HEK293 (cell line): ENCODE measurements around the gene BAK1.
A peak's percentile ranks its signal among the peaks of the same experiment; 100 is the strongest.

ENCODE experiments used
- KLF7 ChIP-seq: fragments of 450-650 bp; formaldehyde crosslinking; IDR thresholded peaks from 2 replicates; pipeline ENCODE4 v1.5.1; 2016; ENCODE audit warnings: missing biosample characterization, missing genetic modification characterization, borderline replicate concordance
- KLF8 ChIP-seq: fragments of 450-650 bp; formaldehyde crosslinking; IDR thresholded peaks from 2 replicates; pipeline ENCODE4 v1.5.1; 2016; ENCODE audit warnings: missing biosample characterization, missing genetic modification characterization
- PRDM10 ChIP-seq: fragments of 450-650 bp; formaldehyde crosslinking; IDR thresholded peaks from 2 replicates; pipeline ENCODE4 v1.5.1; 2016; ENCODE audit warnings: missing biosample characterization, missing genetic modification characterization
- ZBTB17 ChIP-seq: fragments of 450-650 bp; formaldehyde crosslinking; IDR thresholded peaks from 2 replicates; pipeline ENCODE4 v1.5.1; 2016; ENCODE audit warnings: missing biosample characterization, missing genetic modification characterization
- ZBTB26 ChIP-seq: fragments of 450-650 bp; formaldehyde crosslinking; optimal IDR thresholded peaks from 2 replicates; pipeline ENCODE3; 2016; ENCODE audit warnings: missing biosample characterization, mild to moderate bottlenecking, missing genetic modification characterization
- ZBTB8A ChIP-seq: fragments of 450-650 bp; formaldehyde crosslinking; IDR thresholded peaks from 2 replicates; pipeline ENCODE4 v1.5.1; 2016; ENCODE audit warnings: missing biosample characterization, missing genetic modification characterization
- ZNF133 ChIP-seq: fragments of 450-650 bp; formaldehyde crosslinking; IDR thresholded peaks from 2 replicates; pipeline ENCODE4 v1.5.1; 2016; ENCODE audit warnings: missing biosample characterization, missing genetic modification characterization
- ZNF148 ChIP-seq: fragments of 450-650 bp; formaldehyde crosslinking; IDR thresholded peaks from 2 replicates; pipeline ENCODE4 v1.5.0; 2017; ENCODE audit warnings: missing biosample characterization, missing genetic modification characterization, borderline replicate concordance
- ZNF202 ChIP-seq: fragments of 450-650 bp; formaldehyde crosslinking; IDR thresholded peaks from 2 replicates; pipeline ENCODE4 v1.5.1; 2016; ENCODE audit warnings: missing biosample characterization, missing genetic modification characterization, borderline replicate concordance
- ZNF24 ChIP-seq: fragments of 450-650 bp; formaldehyde crosslinking; IDR thresholded peaks from 2 replicates; pipeline ENCODE4 v1.5.1; 2016; ENCODE audit warnings: missing biosample characterization, missing genetic modification characterization
- ZNF335 ChIP-seq: fragments of 450-650 bp; formaldehyde crosslinking; conservative IDR thresholded peaks from 2 replicates; pipeline ENCODE4 v1.5.1; 2016; ENCODE audit warnings: missing biosample characterization, missing genetic modification characterization
- ZNF391 ChIP-seq: fragments of 450-650 bp; formaldehyde crosslinking; IDR thresholded peaks from 2 replicates; pipeline ENCODE4 v1.5.1; 2016; ENCODE audit warnings: low read depth, missing biosample characterization, missing genetic modification characterization, borderline replicate concordance
- ZNF513 ChIP-seq: fragments of 450-650 bp; IDR thresholded peaks from 2 replicates; pipeline ENCODE4 v1.5.1; 2018; ENCODE audit warnings: missing biosample characterization, missing genetic modification characterization
- ZNF544 ChIP-seq: fragments of 450-650 bp; formaldehyde crosslinking; IDR thresholded peaks from 2 replicates; pipeline ENCODE4 v1.5.0; 2017; ENCODE audit warnings: missing biosample characterization, missing genetic modification characterization
- ZNF624 ChIP-seq: fragments of 450-650 bp; formaldehyde crosslinking; IDR thresholded peaks from 2 replicates; pipeline ENCODE4 v1.5.1; 2017; ENCODE audit warnings: missing biosample characterization, missing genetic modification characterization
- ZNF645 ChIP-seq: fragments of 450-650 bp; formaldehyde crosslinking; IDR thresholded peaks from 2 replicates; pipeline ENCODE4; 2016; ENCODE audit warnings: missing biosample characterization, missing genetic modification characterization
- ZNF692 ChIP-seq: fragments of 450-650 bp; formaldehyde crosslinking; IDR thresholded peaks from 2 replicates; pipeline ENCODE4 v1.5.1; 2016; ENCODE audit warnings: missing biosample characterization, missing genetic modification characterization
- ZSCAN18 ChIP-seq: fragments of 450-650 bp; formaldehyde crosslinking; IDR thresholded peaks from 2 replicates; pipeline ENCODE4 v1.5.1; 2016; ENCODE audit warnings: missing biosample characterization, missing genetic modification characterization
- ZSCAN30 ChIP-seq: fragments of 450-650 bp; IDR thresholded peaks from 2 replicates; pipeline ENCODE4 v1.5.1; 2018; ENCODE audit warnings: missing biosample characterization, mild to moderate bottlenecking, missing genetic modification characterization, moderate library complexity
- TF ChIP-seq, protein P1 (sequence below): fragments of 450-650 bp; formaldehyde crosslinking; IDR thresholded peaks from 2 replicates; pipeline ENCODE4 v1.5.1; 2016; ENCODE audit warnings: missing biosample characterization, missing genetic modification characterization
- TF ChIP-seq, protein P2 (sequence below): fragments of 450-650 bp; formaldehyde crosslinking; IDR thresholded peaks from 2 replicates; pipeline ENCODE4 v1.5.1; 2017; ENCODE audit warnings: missing biosample characterization, missing genetic modification characterization

The BAK1 gene

GRCh38 chr6:33621711-33622388 is 41.8 kb upstream of the BAK1 start (continued):
- peak; percentile 43 for TF ChIP-seq PRDM10
- TF ChIP-seq, protein P1, sequence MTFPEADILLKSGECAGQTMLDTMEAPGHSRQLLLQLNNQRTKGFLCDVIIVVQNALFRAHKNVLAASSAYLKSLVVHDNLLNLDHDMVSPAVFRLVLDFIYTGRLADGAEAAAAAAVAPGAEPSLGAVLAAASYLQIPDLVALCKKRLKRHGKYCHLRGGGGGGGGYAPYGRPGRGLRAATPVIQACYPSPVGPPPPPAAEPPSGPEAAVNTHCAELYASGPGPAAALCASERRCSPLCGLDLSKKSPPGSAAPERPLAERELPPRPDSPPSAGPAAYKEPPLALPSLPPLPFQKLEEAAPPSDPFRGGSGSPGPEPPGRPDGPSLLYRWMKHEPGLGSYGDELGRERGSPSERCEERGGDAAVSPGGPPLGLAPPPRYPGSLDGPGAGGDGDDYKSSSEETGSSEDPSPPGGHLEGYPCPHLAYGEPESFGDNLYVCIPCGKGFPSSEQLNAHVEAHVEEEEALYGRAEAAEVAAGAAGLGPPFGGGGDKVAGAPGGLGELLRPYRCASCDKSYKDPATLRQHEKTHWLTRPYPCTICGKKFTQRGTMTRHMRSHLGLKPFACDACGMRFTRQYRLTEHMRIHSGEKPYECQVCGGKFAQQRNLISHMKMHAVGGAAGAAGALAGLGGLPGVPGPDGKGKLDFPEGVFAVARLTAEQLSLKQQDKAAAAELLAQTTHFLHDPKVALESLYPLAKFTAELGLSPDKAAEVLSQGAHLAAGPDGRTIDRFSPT (tag by site-specific recombination): peak; percentile 70; the same call in 1 of the 2 replicates
- peak; percentile 68 for TF ChIP-seq ZBTB26 (tag by site-specific recombination)
- TF ChIP-seq ZSCAN30 (tag by site-specific recombination): no peak
- TF ChIP-seq KLF8 (tag by site-specific recombination): peak; percentile 58; the same call in 1 of the 2 replicates
- no peak for TF ChIP-seq ZNF133 (tag by site-specific recombination)
- peak; percentile 31; the same call in 1 of the 2 replicates for TF ChIP-seq ZNF391 (tag by site-specific recombination)
- peak; percentile 36; the same call in 1 of the 2 replicates for TF ChIP-seq ZNF24
- TF ChIP-seq ZNF692 (tag by site-specific recombination): 0 out of 2 replicates have a peak, but pooled peaks have one; percentile 29
- no peak for TF ChIP-seq ZNF513 (tag by site-specific recombination)
- peak; percentile 67 for TF ChIP-seq ZBTB17
- TF ChIP-seq, protein P2, sequence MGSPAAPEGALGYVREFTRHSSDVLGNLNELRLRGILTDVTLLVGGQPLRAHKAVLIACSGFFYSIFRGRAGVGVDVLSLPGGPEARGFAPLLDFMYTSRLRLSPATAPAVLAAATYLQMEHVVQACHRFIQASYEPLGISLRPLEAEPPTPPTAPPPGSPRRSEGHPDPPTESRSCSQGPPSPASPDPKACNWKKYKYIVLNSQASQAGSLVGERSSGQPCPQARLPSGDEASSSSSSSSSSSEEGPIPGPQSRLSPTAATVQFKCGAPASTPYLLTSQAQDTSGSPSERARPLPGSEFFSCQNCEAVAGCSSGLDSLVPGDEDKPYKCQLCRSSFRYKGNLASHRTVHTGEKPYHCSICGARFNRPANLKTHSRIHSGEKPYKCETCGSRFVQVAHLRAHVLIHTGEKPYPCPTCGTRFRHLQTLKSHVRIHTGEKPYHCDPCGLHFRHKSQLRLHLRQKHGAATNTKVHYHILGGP (tag by site-specific recombination): no peak
- TF ChIP-seq ZNF645 (tag by site-specific recombination): no peak
- TF ChIP-seq ZNF544: no peak
- TF ChIP-seq ZBTB8A (tag by site-specific recombination): peak; percentile 81; the same call in 1 of the 2 replicates
- TF ChIP-seq ZSCAN18 (tag by site-specific recombination): no peak
- TF ChIP-seq ZNF624 (tag by site-specific recombination): no peak
- TF ChIP-seq ZNF148 (tag by site-specific recombination): no peak
- TF ChIP-seq KLF7 (tag by site-specific recombination): 0 out of 2 replicates have a peak, but pooled peaks have one; percentile 8
- no peak for TF ChIP-seq ZNF202 (tag by site-specific recombination)
- TF ChIP-seq ZNF335 (tag by site-specific recombination): peak; percentile 42; the same call in 1 of the 2 replicates
